Thyroid gland (tissue), 4 donors: ENCODE measurements around the gene DHRS4. TPM values are rescaled to one million over a fixed set of nuclear protein-coding genes. Genes with fewer than 3 reads are reported as not detected.
"Not testable (repeated sequence)": the region's sequence is repeated elsewhere in the genome, so short reads cannot be mapped to it uniquely, and the experiment has no call there.

Experiments
- DNase-seq, 2 donors: peaks; one replicate each; pipeline ENCODE4 v3.0.0-alpha.2; 2019
- H3K27ac ChIP-seq, 3 donors: fragments of 200-600 bp; sonication (generic); 1 replicate in 2 of 3; 2 replicates in 1 of 3; pipeline ENCODE4 v1.5.1; 2016 to 2019; ENCODE audit warnings: mild to moderate bottlenecking in 1 of 3, moderate library complexity in 1 of 3
- H3K27me3 ChIP-seq: fragments of 200-600 bp; sonication (generic); one replicate; pipeline ENCODE4 v1.5.1; 2019
- H3K36me3 ChIP-seq, 2 donors: fragments of 200-600 bp; sonication (generic); one replicate each; pipeline ENCODE4 v1.5.1; 2016 to 2019
- H3K4me1 ChIP-seq, 2 donors: fragments of 200-600 bp; sonication (generic); one replicate each; pipeline ENCODE4 v1.5.1; 2017 to 2019
- H3K4me3 ChIP-seq, 3 donors: fragments of 200-600 bp; sonication (generic); replicated peaks in 1 of 3; 1 replicate in 2 of 3; 2 replicates in 1 of 3; pipeline ENCODE4 v1.5.1; 2016; ENCODE audit warnings: mild to moderate bottlenecking in 1 of 3
- H3K9me3 ChIP-seq: fragments of 200-600 bp; sonication (generic); one replicate; pipeline ENCODE4 v1.5.1; 2017
- POLR2A ChIP-seq, 2 donors: fragments of 450-650 bp; IDR thresholded peaks; one replicate each; pipeline ENCODE4 v1.6.1; 2017; ENCODE audit warnings: antibody characterized with exemption in 2 of 2, mild to moderate bottlenecking in 2 of 2, moderate library complexity in 1 of 2
- WGBS, 2 donors: methylation state at CpG; one replicate each; pipeline ENCODE4 v1.1.5; 2017; 5-methylcytosine and 5-hydroxymethylcytosine counted together
- intact Hi-C: fragments of 100-400 bp; cut with DNase I; formaldehyde crosslinking; loops from one replicate; pipeline ENCODE4 v1.15.1; 2023
- total RNA-seq, 4 donors: library from RNA; depleted of rRNA; stranded (reverse); fragments of >200 nt; gene quantifications; one replicate each; pipeline ENCODE4 v1.2.3, GENCODE V29; 2016
- TF ChIP-seq, protein P1 (sequence below), 6 experiments: fragments of 200-600 bp in 3 of 6; fragments of 450-650 bp in 3 of 6; sonication (generic) in 3 of 6; IDR thresholded peaks; one replicate each; pipeline ENCODE4 v1.5.1; 2016 to 2019; ENCODE audit warnings: antibody characterized with exemption in 6 of 6, mild to moderate bottlenecking in 2 of 6, inconsistent platforms in 1 of 6, moderate library complexity in 1 of 6

DHRS4 gene
- total RNA-seq, 4 donors from 2014 or later = 19.2 to 55.7 (median 37.7) TPM

DNA sequence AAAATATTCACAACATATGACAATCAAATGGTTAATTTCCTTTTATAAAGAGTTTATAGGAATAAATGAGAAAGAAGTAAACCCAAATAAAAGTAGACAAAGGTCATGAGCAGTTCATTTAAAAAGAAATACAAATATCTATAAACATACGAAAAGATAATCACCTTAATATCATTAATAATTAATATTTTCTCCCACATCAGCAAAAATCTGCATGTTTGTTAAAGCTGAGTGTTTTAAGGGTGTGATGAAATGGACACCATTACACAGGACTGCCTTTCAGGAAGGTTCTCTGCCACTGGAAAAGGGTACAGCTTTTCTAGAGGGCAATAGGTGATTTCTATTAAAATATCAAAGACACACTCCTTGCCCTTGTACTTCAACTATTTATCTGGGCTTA is 14.7 kb upstream of the DHRS4 start:
- Histone ChIP-seq H3K27ac (no peak overlapping the region), H3K4me1 (no peaks in the 10 kb centered on the region), H3K27me3 (no peaks in the 10 kb centered on the region), H3K36me3 (no peaks in the 10 kb centered on the region), H3K9me3 (no peaks in the 10 kb centered on the region), H3K4me3 (no peak overlapping the region)
- no peak for DNase-seq
- 89 to 92% methylated on average over 1 of the region's 1 CpG for WGBS, 2 donors
- TF ChIP-seq POLR2A (IDR thresholded peaks at IDR 0.05) = no peak
- TF ChIP-seq, protein P1, sequence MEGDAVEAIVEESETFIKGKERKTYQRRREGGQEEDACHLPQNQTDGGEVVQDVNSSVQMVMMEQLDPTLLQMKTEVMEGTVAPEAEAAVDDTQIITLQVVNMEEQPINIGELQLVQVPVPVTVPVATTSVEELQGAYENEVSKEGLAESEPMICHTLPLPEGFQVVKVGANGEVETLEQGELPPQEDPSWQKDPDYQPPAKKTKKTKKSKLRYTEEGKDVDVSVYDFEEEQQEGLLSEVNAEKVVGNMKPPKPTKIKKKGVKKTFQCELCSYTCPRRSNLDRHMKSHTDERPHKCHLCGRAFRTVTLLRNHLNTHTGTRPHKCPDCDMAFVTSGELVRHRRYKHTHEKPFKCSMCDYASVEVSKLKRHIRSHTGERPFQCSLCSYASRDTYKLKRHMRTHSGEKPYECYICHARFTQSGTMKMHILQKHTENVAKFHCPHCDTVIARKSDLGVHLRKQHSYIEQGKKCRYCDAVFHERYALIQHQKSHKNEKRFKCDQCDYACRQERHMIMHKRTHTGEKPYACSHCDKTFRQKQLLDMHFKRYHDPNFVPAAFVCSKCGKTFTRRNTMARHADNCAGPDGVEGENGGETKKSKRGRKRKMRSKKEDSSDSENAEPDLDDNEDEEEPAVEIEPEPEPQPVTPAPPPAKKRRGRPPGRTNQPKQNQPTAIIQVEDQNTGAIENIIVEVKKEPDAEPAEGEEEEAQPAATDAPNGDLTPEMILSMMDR (IDR thresholded peaks at IDR 0.05) = no peak
- intact Hi-C loops = no loop called here

DNA sequence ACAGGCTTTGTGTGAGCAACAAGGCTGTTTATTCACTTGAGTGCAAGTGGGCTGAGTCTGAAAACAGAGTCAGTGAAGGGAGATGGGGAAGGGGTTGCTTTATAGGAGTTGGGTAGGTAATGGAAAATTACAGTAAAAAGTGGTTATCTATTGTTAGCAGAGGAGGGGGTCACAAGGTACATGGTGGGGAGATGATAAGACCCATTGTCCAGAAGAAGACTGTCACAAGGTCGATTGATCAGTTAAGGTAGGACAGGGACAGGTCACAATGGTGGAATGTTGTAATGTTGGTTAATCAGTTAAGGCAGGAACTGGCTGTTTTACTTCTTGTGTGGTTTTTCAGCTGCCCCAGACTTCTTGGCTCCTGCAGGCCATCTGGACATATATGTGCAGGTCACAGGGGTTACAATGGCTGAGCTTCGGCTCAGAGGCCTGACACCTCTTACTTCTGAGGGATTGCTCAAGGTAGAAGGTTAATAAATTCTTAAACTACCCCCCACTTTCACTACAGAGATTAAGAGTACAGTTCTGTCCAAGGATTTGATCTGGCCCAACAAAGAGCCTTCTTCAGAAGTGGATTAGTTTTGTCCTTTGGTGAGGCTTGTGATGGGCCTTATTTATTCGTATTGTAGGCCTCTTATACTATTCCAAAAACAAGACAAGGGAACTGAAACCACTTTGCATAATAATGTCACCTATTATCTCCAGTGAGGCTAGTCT is 13.8 kb upstream of the DHRS4 start:
- intact Hi-C loops = no loop called here
- Histone ChIP-seq H3K36me3 (no peaks in the 10 kb centered on the region), H3K9me3 (no peaks in the 10 kb centered on the region), H3K4me3 (no peak overlapping the region), H3K27me3 (no peaks in the 10 kb centered on the region), H3K27ac (no peak overlapping the region), H3K4me1 (no peaks in the 10 kb centered on the region)
- TF ChIP-seq POLR2A (IDR thresholded peaks at IDR 0.05) = no peak
- TF ChIP-seq, protein P1 (IDR thresholded peaks at IDR 0.05) = no peak
- 89 to 92% methylated on average over 3 of the region's 3 CpGs for WGBS, 2 donors
- DNase-seq = no peak

DNA sequence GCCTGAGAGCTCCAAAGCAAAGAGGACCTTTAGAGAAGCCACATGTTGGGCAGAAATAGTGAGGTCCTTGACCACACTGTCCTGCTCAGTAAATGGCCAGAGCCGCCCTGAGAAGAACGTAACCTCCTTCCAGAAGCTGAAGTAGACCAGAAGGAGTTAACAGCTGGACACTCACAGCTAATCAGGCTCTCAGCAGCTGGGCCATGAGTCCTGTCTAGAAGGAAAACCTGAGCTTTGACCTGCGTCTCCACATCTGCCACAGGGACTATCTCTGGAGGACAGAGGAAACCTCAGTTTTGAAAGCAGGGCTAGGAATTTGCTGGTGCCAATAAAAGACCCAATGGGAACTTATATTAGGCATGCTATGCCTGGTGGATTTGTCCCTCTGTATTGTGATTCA is 12.3 kb upstream of the DHRS4 start:
- no peaks in the 10 kb centered on the region for H3K27me3 ChIP-seq
- 43 to 75% methylated on average over 3 of the region's 3 CpGs for WGBS, 2 donors
- no peak overlapping the region for H3K4me3 ChIP-seq
- DNase-seq = no peak
- H3K4me1 ChIP-seq = no peaks in the 10 kb centered on the region
- H3K36me3 ChIP-seq = no peaks in the 10 kb centered on the region
- intact Hi-C loops = no loop called here
- TF ChIP-seq, protein P1 (IDR thresholded peaks at IDR 0.05) = no peak
- no peak for TF ChIP-seq POLR2A (IDR thresholded peaks at IDR 0.05)
- H3K27ac ChIP-seq = no peak overlapping the region
- no peaks in the 10 kb centered on the region for H3K9me3 ChIP-seq

DNA sequence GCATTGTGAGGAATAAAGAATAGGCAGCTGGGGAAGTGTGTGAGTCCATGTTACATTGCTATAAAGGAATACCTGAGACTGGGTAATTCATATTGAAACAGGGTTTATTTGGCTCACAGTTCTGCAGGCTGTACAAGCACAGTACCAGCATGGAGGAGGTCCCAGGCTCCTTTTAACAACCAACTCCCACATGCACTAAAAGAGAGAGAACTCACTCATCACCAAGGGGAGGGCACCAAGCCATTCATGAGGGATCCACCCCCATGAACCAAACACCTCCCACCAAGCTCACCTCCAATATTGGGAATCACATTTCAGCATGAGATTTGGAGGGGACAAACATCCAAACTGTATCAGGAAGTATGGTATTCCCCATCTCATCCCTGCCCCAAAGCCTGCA is 11.9 kb upstream of the DHRS4 start:
- H3K27me3 ChIP-seq = no peaks in the 10 kb centered on the region
- H3K27ac ChIP-seq = no peak overlapping the region
- H3K9me3 ChIP-seq = no peaks in the 10 kb centered on the region
- no peaks in the 10 kb centered on the region for H3K4me1 ChIP-seq
- no peak for DNase-seq
- H3K4me3 ChIP-seq = no peak overlapping the region
- intact Hi-C loops = no loop called here
- TF ChIP-seq, protein P1 (IDR thresholded peaks at IDR 0.05) = no peak
- TF ChIP-seq POLR2A (IDR thresholded peaks at IDR 0.05) = no peak
- H3K36me3 ChIP-seq = no peaks in the 10 kb centered on the region

DNA sequence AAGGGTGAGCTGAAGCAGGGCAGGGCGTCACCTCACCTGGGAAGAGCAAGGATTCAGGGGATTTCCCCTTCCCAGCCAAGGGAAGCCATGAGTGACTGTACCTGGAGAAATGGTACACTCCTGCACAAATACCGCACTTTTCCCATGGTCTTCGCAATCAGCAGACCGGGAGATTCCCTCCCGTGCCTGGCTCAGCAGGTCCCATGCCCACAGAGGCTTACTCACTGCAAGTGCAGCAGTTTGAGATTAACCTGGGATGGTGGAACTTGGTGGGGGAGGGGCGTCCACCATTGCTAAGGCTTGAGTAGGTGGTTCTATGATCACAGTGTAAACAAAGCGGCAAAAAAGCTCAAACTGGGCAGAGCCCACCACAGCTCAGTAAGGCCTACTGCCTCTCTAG is 11.0 kb upstream of the DHRS4 start:
- DNase-seq = no peak
- 85 to 86% methylated on average over 7 of the region's 7 CpGs for WGBS, 2 donors
- no peaks in the 10 kb centered on the region for H3K36me3 ChIP-seq
- intact Hi-C loops = no loop called here
- H3K27me3 ChIP-seq = no peaks in the 10 kb centered on the region
- TF ChIP-seq, protein P1 (IDR thresholded peaks at IDR 0.05) = no peak
- no peak for TF ChIP-seq POLR2A (IDR thresholded peaks at IDR 0.05)
- no peak overlapping the region for H3K27ac ChIP-seq
- no peaks in the 10 kb centered on the region for H3K9me3 ChIP-seq
- H3K4me1 ChIP-seq = no peaks in the 10 kb centered on the region
- no peak overlapping the region for H3K4me3 ChIP-seq

DNA sequence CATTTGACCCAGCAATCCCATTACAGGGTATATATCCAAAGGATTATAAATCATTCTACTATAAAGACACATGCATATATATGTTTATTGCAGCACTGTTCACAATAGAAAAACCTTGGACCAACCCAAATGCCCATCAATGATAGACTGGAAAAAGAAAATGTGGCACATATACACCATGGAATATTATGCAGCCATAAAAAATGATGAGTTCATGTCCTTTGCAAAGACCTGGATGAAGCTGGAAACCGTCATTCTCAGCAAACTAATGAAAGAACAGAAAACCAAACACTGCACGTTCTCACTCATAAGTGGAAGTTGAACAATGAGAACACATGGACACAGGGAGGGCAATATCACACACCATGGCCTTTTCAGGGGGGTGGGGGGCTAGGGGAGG is 4.5 kb upstream of the DHRS4 start:
- H3K4me3 ChIP-seq, H3K36me3 ChIP-seq, intact Hi-C loops, DNase-seq, H3K4me1 ChIP-seq, H3K9me3 ChIP-seq, H3K27ac ChIP-seq, H3K27me3 ChIP-seq: not testable (repeated sequence)
- WGBS, 2 donors = 79 to 95% methylated on average over 2 of the region's 2 CpGs
